Ramos (cell line): Measurements from ENCODE around the gene PRDM12.

Source experiments
- in situ Hi-C: fragments of 300-500 bp; cut with MboI; formaldehyde crosslinking; loops from one replicate; pipeline ENCODE4 v1.14.3; 2022; ENCODE audit warnings: low sequenced_read_pairs; ENCODE audit not compliant: unreplicated experiment

PRDM12 gene

GRCh38 chr9:130685945-130686344 lies 21.6 kb downstream of the PRDM12 start:
- in situ Hi-C loops = loop anchor here (5.0 kb wide), 1 partner anchor 234 kb away; no protein-coding TSS in a partner anchor

DNA sequence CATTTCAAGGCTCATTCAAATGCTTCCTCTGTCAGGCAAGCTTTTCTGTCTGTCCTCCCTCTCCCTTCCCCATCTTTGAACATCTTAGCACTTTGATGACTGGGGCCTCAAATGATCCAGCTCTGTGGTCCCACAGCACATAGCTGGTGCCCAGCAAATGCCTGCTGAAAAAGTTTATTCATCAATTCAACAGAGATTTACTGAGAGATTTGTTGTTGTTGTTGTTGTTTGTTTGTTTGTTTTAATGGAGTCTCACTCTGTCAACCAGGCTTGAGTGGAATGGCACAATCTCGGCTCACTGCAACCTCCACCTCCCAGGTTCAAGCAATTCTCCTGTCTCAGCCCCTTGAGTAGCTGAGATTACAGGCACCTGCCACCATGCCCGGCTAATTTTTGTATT lies 23.2 kb downstream of the PRDM12 start:
- in situ Hi-C loops = loop anchor here (5.0 kb wide), 1 partner anchor 235 kb away; no protein-coding TSS in a partner anchor

GRCh38 chr9:130688072-130688471 lies 23.7 kb downstream of the PRDM12 start:
- in situ Hi-C loops = loop anchor here (5.0 kb wide), 1 partner anchor 236 kb away; no protein-coding TSS in a partner anchor

DNA sequence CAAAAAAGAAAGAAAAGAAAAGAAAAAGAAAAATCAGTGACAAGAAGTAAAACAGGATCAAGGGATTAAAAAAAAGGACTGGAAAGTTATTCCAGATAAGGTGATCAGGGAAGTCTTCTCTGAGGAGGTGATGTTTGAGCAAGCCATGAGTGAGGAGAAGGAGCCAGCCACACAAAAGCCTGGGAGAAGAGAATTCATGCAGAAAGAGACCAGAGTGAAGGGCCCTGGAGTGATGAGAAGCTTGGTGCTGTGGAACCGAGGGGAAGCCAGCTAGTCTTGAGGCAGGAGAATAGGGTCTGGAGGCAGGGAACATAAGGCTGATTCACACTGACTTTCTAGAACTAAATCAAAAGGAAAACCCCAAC lies 25.2 kb downstream of the PRDM12 start:
- in situ Hi-C loops = loop anchor here (5.0 kb wide), 1 partner anchor 237 kb away; no protein-coding TSS in a partner anchor

- in situ Hi-C loops = loop anchor here (5.0 kb wide), 1 partner anchor 238 kb away; no protein-coding TSS in a partner anchor
Measured at GRCh38 chr9:130689937-130690700, 25.7 kb downstream of the PRDM12 start.

- in situ Hi-C loops = no loop called here
Measured at GRCh38 chr9:130692321-130692720, 27.9 kb downstream of the PRDM12 start.

DNA sequence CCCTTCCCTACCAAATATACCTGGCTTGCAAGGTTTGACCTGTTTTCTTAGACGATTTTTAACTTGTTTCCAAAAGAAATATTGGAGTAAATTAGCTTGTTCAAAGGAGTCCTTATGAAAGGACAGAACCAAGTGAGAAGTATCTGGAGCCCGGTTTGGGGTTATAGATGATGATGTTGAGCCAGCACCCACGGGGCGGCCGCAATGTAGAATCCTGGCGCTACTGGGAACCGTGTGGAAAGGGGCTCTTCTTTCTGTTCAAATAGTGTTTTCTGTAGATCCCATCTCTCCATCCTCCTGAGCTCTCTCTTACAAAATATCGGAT lies 28.7 kb downstream of the PRDM12 start:
- in situ Hi-C loops = no loop called here

- in situ Hi-C loops = no loop called here
Measured at GRCh38 chr9:130693426-130694191, 29.2 kb downstream of the PRDM12 start, which contains the start of gene EXOSC2. Gene EXOSC2, plus strand, starts transcription at chr9:130693780. Its CDS starts 12 bp downstream, at chr9:130693792.

DNA sequence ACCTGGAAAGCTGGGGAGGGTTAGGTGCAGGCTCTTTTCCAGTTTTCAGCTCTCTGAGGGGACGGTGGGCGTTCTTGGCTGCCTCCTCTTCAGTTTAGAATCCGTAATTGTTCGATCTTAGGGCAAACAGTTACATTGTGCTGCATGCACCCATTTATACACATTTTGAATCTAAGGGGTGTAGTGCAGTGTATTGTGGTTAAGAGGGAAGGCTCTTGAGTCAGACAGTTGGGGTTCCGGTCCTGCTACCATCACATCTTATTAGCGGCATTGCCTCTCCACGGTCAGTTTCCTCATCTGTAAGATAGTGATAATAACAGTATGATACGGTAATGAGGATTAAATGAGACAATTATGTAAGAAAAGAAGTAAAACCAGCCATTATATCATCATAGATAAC lies 29.8 kb downstream of the PRDM12 start:
- in situ Hi-C loops = no loop called here

DNA sequence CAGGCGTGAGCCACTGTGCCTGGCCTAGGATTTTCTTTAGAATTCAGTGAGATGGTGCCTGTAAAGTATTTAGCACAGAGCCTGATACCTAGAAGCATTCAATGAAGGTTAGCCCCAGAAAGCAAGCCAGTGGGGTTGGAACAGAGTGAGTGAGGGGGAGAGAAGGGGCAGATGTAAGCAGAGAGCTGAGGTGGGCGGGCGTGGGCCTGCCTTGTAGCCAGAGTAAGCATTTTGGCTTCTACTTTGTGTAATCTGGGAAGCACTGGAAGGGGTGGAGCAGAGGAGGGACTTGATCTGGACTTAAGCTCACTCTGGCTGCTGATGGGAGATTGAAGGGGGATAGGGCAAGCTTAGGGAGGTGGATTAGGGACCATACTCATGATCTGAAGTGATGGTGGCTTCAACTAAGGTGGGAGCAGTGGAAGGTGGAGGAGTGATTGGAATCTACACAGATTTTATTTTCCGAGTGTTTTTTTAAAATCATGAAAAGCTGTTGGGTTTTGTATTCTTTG lies 31.8 kb downstream of the PRDM12 start:
- in situ Hi-C loops = no loop called here

- in situ Hi-C loops = no loop called here
Measured at GRCh38 chr9:130696996-130697395, 32.6 kb downstream of the PRDM12 start.

GRCh38 chr9:130698514-130698913 lies 34.1 kb downstream of the PRDM12 start:
- in situ Hi-C loops = no loop called here

DNA sequence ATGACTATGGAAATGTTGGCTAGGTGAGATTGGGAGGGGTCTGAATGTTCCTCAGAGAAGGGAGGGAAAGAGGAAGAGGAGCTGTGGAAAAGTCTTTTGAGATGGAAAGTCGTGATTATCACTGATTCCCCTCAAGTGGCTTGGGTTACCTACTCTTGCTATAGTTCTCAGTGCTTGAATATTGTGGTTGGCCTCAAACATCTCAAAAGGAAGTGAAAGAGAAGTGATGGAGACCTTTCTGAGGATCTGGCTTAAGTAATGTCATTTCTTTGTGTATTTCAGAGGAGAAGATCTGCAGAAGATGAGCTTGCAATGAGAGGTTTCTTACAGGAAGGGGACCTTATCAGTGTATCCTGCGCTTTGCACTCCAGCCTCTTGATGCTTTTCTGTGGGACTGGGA lies 34.7 kb downstream of the PRDM12 start:
- in situ Hi-C loops = no loop called here

DNA sequence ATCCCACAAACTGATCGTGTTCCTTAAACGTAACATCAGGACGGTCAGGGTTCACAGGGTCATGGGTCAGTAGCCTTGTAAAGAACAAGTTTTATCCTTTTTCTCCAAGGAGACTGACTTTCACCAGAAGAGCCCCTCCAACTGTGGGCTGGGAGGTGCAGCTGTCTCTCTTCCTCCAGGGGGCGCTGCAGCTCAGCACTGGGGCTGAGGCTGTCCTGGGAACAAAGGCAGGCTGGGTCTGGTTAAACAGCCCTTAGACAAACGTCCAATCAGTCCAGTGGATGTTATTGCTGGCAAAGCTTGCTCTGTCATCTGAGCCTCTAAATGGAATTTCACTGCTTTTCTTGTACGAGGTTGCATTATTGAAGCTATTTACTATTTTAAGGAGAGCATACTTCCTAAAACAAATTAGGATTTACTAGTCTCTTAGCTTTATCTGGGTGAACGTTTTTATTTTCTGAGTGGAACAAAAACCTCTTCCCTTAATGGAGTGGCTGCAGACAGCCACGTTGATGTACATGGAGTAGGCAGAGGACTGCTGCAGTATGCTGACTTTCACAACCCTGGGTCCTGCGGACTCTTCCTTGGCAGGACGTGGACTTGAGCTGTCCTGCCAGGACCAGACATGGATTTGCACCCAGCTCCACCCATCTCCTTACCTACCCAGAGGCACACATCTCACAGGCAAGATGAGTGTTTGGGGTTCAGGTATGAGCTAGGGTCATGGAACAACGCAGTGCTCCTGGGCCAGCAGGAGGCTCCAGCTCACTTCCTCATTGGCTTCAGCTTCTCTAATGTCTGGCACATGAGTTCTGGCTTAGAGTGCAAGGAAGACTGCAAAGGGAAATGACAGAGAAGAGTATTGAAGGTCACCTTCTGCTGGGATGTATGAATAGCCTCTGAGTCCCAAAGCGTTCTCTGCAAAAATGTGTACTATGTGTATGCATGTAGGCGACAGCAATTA lies 36.9 kb downstream of the PRDM12 start:
- in situ Hi-C loops = loop anchor here (10.0 kb wide), 1 partner anchor 163 kb away; no protein-coding TSS in a partner anchor

GRCh38 chr9:130703501-130703900 lies 39.1 kb downstream of the PRDM12 start:
- in situ Hi-C loops = loop anchor here (10.0 kb wide), 1 partner anchor 161 kb away; no protein-coding TSS in a partner anchor

DNA sequence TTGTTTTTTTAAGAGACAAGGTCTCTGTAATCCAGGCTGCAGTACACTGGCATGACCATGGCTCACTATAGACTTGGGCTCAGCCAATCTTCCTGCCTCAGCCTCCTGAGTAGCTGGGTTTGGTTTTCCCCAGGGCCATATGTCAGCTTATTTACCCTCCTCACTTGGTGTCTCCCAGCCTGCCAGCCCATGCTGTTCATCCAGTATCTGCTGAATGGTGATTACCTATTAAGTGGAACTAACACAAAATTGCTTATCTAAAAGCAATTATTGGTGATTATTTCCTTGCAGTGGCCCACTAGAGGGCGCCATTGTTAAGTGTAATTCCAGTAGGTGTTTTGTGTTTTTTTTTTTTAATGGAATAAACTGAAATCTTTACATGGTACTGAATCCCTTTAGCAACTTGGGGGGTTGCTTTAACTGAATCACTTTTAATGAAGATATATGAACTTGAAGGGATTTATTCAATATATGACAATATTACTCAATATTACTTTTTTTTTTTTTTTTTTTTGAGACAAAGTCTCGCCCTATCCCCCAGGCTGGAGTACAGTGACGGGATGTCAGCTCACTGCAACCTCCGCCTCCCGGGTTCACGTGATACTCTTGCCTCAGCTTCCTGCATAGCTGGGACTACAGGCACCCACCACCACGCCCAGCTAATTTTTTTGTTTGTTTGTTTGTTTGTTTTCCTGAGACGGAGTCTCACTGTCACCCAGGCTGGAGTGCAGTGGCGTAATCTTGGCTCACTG lies 43.0 kb downstream of the PRDM12 start:
- in situ Hi-C loops = loop anchor here (10.0 kb wide), 1 partner anchor 157 kb away; no protein-coding TSS in a partner anchor

- in situ Hi-C loops = loop anchor here (10.0 kb wide), 1 partner anchor 234 kb away; no protein-coding TSS in a partner anchor
Measured at GRCh38 chr9:130710822-130711352, 46.5 kb downstream of the PRDM12 start.

DNA sequence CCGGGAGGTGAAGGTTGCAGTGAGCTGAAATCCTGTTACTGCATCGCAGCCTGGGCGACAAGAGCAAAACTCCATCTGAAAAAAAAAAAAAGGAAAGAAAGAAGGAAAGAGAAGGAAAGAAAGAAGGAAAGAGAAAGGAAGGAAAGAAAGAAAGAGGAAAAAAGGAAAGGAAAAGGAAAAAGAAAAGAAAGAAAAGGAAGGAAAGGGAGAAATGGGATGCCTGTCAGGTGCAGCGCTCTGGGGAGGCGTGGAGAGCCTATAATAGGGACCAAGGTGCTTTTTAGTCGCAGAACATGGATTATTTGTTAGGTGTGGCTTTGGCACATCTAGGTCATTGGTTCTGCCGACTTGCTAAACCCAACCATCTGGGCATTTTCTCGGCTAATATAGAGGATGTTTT lies 47.1 kb downstream of the PRDM12 start:
- in situ Hi-C loops = loop anchor here (10.0 kb wide), 1 partner anchor 233 kb away; no protein-coding TSS in a partner anchor
